G401.6 (cell line): ENCODE results near the gene SMIM27.

Experiments used
- FAIRE-seq: peaks from 2 replicates; lab custom pipeline; 2012; peaks lifted over from hg19 to GRCh38; lab: Jason Lieb, UNC

SMIM27 gene

GRCh38 chr9:32558408-32558934, 6.3 kb downstream of the SMIM27 start:
- no peak for FAIRE-seq

GRCh38 chr9:32565967-32566366, 13.8 kb downstream of the SMIM27 start:
- FAIRE-seq, result no peak

- no peak for FAIRE-seq
These were observed 14.6 kb downstream of the SMIM27 start for GRCh38 chr9:32566770-32567169.

GRCh38 chr9:32570262-32570661, 18.1 kb downstream of the SMIM27 start:
- no peak for FAIRE-seq

- FAIRE-seq, result peak; percentile 90
These were observed 20.1 kb downstream of the SMIM27 start for GRCh38 chr9:32571969-32572899.

- peak; percentile 96 for FAIRE-seq
These were observed 20.9 kb downstream of the SMIM27 start, which contains the start of gene NDUFB6 for GRCh38 chr9:32572900-32573523. NDUFB6 (minus strand) TSS chr9:32573159; CDS start chr9:32573060, 99 bp downstream.

- FAIRE-seq, result no peak
These were observed 21.7 kb downstream of the SMIM27 start for GRCh38 chr9:32573821-32574220.

GRCh38 chr9:32574858-32575257, 22.7 kb downstream of the SMIM27 start:
- FAIRE-seq, result no peak

- no peak for FAIRE-seq
These were observed 25.2 kb downstream of the SMIM27 start for GRCh38 chr9:32577316-32577715.

- no peak for FAIRE-seq
These were observed 26.8 kb downstream of the SMIM27 start for GRCh38 chr9:32578976-32579375.

GRCh38 chr9:32579706-32580331, 27.7 kb downstream of the SMIM27 start:
- FAIRE-seq, result peak; percentile 84

GRCh38 chr9:32580631-32581300, 28.6 kb downstream of the SMIM27 start:
- no peak for FAIRE-seq

GRCh38 chr9:32581512-32582143, 29.5 kb downstream of the SMIM27 start:
- peak; percentile 67 for FAIRE-seq

- FAIRE-seq, result no peak
These were observed 32.7 kb downstream of the SMIM27 start for GRCh38 chr9:32584784-32585183.

- FAIRE-seq, result no peak
These were observed 35.8 kb downstream of the SMIM27 start for GRCh38 chr9:32587901-32588300.

GRCh38 chr9:32589083-32589723, 37.1 kb downstream of the SMIM27 start:
- peak; percentile 89 for FAIRE-seq

- FAIRE-seq, result no peak
These were observed 38.3 kb downstream of the SMIM27 start for GRCh38 chr9:32590476-32590875.

GRCh38 chr9:32590898-32591297, 38.8 kb downstream of the SMIM27 start:
- no peak for FAIRE-seq

- no peak for FAIRE-seq
These were observed 44.2 kb downstream of the SMIM27 start for GRCh38 chr9:32596096-32596865.

GRCh38 chr9:32596936-32597335, 44.8 kb downstream of the SMIM27 start:
- FAIRE-seq, result no peak
